Medulla oblongata (tissue), 1 donor: ENCODE data around the gene TCP10L.
"Not testable (repeated sequence)": the region's sequence is repeated elsewhere in the genome, so short reads cannot be mapped to it uniquely, and the experiment has no call there.

Experiments
- DNase-seq: peaks from one replicate; pipeline ENCODE4 v3.0.0-alpha.2; 2015; ENCODE audit errors: extremely low spot score

The TCP10L gene, protein sequence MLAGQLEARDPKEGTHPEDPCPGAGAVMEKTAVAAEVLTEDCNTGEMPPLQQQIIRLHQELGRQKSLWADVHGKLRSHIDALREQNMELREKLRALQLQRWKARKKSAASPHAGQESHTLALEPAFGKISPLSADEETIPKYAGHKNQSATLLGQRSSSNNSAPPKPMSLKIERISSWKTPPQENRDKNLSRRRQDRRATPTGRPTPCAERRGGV

DNA sequence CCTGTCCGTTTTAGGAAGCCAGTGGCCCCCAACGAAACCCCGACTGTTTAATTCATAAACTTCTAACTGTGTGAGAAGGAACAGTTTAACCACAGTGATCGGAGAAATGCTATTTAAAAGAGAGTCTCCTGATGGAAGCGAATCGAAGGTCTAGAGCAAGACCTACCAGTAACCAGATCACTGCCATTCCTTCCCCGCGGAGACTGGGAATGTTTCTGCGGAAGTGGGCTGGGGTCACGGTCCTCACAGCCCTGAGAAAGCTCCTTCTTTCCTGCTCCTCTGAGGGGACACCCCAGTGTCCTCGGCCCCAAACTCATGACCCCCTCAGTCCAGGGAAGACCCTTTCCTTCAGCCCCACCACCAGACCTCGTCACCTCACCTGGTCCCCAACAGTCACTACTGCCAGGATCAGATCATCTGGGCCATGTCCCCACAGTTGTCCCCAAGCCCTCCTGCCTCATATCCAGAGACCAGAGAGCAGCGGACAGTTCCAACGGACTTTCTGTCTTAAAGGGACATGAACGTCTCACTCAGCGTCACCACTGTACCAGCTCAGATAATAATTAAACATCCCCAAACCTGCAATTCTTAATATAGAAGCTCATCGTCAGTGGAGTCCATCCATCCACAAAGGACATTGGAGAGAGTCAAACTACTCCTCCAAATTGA, at the start of gene TCP10L:
TCP10L (minus strand) TSS at position 482 of the 669 bp plus-strand sequence. CDS start 1,219 bp downstream, outside the sequence.
- DNase-seq, result no peak

DNA sequence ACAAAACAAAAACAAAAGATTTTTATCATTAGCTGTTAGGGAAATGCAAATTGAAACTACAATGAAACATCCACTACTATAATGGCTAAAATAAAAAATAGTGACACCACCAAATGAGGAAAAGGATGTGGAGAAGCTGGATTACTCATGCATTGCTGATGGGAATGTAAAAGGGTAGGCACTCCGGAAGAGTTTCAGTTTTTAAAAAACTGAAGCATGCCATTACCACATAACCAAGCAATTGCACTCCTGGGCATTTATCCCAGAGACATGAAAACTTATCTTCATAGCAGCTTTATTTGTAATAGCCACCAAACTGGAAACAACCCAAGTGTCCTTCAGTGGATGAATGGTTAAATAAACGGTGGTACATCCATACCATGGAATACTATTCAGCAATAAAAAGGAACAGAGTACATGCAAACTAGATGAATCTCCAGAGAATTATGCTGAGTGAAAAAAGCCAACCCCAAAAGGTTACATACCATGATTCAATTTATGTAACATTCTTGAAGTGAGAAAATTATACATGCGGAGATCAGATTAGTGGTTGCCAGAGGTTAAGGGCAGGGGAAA, 41.4 kb upstream of the TCP10L start:
- DNase-seq, result no peak

DNA sequence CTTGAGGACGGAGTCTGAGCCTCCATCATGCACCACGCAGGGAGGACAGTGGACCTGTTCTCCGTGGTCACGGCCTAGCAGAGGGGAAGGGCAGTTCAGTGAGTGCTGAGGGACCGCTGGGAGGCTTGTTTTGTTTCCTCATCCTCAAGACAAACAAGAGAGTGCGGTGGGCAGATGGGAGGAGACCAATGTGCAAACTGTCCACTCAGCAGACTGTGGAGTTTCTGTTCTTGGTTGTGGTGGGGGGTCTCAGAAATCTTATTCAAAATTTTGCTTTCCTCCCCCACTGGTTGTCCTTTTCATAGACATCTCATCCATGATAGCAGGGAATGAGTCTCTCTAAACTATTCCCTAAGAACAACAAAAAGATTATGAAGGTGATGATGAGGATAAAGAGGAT, 32.9 kb upstream of the TCP10L start:
- not testable (repeated sequence) for DNase-seq

DNA sequence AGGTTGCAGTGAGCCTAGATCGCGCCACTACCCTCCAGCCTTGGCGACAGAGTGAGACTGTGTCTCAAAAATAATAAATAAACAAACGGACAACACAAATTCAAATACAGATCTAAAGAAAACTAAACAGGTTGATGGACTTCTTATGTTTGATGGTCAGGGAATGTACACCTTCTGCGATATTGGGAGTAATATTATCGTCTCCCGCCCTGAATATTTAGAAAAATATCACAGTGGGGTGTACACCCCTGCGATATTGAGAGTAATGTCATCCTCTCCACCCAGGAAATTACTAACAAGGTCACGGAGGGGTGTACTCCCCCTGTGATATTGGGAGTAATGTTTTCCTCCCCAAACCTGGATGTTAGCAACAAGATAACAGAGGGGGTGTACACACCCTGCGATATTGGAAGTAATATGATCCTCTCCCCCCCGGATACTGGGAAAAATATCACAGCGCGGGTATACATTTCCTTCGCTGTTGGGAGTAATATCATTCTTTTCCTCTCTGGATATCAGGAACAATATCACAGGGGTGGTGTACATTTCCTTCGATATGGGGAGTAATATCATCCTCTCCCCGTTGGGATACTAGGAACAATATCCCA, 28.2 kb upstream of the TCP10L start:
- no peak for DNase-seq

DNA sequence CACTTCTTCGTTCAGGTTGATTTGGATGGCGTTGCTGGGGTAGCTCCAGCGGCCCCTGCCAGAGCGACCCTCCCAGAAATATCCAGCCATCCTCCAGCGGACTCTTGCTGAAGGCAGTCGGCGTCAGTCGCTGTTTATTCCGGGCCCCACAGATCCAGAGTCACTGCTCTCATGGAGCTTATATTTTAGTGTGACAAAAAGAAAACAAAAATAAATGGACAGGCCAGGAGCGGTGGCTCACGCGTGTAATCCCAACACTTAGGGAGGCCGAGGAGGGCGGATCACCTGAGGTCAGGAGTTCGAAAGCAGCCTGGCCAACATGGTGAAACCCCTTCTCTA, 27.6 kb upstream of the TCP10L start:
- no peak for DNase-seq

DNA sequence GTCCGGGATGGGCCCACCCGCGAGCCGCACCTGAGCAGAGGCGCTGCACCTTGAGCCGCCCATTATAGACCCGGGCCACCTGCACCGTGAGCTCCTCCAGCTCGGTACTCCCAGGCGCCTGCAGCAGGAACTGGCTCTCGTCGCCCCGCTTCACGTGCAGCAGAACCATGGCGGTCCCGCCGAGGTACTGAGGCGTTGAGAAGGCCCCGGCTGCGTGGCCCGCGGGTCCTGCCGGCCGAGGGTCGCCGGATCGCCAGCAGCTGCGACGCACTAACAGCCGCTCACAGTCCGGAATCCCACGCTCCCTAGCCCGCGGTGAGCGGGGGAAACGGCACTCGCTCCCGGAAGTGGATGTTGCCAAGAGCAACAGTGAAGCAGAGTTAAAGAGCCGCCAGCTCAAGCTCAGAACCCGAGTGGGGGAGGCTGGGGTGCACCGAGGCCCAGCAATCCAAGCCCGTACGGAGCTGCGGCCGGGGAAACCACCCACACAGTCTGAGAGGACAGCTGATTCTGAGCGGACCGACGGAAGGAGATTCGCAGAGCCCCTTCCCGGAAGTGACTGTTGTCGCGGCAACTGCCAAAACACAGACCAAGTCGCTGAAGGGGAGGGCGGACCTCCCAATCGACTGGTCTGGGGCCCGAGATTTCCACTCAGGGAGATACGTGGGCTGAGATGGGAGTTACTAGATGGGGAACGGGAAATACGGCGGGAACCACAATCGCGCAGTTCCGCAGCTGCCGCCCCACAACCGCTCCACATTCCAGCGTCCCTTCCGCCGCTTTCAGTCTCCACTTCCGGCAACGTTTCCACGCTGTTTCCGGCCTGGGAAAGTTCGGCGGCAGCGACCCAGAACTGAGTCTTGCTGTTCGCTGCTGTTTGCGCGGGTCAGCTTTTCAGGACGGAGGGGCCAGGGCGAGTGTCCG, 27.0 kb upstream of the TCP10L start, which contains the start of gene CFAP298:
CFAP298 (minus strand) TSS at position 303 of the 924 bp plus-strand sequence; CDS start at position 169, 134 bp downstream.
- peak; percentile 94 for DNase-seq

DNA sequence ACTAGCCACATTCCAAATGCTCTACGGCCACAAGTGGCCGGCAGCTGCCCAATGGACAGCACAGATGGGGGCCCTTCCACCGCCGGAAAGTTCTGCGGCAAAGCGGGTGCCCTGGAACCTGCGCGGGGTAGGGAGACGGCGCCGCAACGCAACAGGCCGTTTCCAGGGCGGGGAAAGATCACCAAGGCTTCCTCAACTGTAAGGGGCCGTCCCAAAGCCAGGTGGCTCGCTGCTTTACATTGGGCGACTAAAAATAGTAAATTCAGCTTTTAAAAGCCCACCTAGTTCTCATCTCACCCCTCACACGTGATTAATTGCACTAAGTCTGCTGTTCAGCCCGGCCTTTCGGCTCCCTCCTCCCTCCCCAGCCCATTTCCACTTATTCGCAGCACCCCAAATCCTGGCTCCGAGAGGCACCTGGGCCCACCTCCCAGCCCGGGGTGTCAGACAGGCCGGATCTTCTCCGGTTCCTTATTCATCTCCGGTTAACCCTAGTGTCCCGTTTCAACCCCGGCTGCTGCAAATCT, 26.2 kb upstream of the TCP10L start:
- peak; percentile 6 for DNase-seq

DNA sequence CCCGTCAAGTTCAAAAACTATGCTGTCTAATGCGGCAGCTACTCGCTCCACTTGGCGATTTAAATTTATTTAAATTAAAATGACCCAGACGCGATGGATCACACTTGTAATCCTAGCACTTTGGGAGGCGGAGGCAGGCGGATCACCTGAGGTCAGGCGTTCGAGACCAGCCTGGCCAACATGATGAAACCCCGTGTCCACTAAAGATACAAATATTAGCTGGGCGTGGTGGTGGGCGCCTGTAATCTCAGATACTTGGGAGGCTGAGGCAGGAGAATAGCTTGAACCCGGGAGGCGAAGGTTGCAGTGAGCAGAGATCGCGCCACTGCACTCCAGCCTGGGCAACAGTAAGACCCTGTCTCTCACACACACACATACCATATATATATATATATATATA, 25.6 kb upstream of the TCP10L start:
- not testable (repeated sequence) for DNase-seq

DNA sequence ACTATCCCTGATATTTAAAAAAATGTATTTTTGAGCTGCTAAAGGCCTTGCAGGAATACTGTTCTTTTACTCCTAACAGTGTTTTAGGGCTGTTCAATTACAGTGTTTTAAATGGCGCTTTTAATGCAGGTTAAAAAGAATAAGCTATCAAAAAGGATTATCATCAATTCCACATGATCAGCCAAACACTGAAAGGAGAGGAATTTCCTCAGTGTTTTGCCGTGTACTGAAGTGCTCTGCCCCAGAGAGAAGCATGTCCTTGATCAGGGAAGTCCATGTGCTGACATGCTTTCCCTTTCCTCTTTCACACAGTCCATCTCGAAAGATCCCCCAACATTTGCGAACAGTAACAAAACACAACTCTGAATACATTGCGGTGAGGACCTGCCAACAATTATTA, 23.5 kb upstream of the TCP10L start:
- no peak for DNase-seq

DNA sequence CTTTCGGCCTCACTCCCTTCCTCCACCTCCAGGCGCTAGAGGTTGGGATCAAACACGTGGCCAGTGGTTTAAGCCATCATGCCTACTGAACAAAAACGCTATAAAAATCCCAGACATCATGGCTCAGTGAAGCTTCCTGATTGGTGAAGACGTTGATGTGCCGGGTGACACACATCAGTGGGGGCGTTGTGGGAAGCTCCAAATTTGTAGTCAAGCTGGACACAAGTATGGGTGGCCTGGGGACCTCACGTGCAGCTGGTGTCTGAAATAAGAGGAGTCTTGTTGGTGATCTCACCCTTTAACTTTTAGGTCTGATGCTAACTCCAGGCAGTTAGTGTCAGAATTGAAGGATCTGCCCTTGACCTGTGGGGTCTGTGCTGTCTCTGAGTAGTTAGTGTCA, 20.1 kb upstream of the TCP10L start:
- no peak for DNase-seq

DNA sequence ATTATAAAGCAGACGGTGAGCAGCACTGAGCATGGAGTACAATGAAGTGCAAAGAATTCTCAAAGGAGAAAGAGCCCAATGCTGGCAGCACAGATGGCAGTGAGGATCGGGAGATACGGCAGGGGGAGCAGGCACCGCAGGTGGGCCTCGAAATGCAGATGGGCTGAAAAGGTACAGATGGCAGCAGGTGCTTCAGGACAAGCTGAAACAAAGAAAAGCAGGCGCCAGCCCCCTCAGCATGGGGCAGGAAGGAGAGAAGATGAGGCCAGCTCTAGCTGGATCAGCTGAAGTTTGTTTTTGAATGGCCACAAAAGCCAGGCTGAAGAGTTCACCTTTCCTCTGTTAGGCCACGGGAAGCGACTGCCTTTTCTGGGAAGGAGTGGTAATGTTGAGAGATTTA, 19.1 kb upstream of the TCP10L start:
- DNase-seq, result no peak

DNA sequence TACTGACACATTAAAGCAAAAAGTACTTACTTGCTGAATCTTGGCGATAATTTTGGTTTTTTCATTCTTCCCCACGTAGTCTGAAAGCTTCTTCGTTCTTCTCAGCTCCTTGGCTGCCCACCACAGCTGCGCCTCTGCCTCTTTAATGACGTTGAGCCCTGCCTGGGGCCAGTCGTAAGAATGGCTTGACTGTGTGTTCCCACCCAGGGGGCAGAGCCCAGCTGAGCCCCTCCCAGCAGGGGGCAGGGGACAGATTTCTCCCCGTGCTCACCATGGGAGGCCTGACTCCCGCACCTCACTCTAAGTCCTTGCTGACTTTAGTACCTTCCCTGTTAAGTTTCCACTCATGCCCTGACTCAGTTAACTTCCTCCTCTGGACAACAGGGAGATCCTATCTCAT, 17.8 kb upstream of the TCP10L start:
- DNase-seq, result no peak

DNA sequence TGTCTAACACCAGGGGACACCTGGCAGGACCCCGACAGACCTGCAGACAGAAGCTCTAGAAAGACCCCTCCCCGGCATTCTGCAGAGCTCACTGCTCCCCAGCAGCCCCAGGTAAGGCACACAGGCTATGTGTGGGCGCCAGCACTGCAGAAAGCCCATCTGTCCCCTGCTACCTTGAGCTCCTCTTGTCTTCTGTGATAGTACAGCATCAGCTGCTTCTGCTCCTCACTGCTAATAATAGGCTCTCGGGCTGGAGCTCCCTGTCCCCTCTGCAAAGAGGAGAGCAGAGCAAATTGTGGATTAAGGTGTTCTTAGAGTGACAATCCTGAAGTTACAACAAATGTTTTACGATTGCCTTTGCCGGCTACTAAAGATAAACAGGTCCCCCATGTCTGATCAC, 16.8 kb upstream of the TCP10L start:
- no peak for DNase-seq

DNA sequence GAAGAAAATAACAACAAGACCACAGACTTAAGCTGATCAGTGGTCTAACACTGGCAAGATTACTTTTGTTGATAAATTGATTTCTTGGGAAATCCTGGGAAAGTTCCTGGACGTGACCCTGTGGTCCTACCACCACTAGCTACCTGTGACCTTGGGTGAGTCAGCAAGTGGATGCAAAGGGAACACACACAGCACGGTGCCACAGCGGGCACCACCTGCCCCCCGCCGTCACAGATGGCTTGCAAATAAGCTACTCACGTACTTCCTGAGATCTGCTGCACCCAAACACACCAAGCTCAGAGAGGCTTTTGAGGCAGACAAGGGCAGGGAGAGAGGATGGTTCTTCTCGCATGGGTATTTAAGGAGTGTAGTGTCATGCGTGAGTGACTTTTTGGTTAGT, 14.2 kb upstream of the TCP10L start:
- no peak for DNase-seq

DNA sequence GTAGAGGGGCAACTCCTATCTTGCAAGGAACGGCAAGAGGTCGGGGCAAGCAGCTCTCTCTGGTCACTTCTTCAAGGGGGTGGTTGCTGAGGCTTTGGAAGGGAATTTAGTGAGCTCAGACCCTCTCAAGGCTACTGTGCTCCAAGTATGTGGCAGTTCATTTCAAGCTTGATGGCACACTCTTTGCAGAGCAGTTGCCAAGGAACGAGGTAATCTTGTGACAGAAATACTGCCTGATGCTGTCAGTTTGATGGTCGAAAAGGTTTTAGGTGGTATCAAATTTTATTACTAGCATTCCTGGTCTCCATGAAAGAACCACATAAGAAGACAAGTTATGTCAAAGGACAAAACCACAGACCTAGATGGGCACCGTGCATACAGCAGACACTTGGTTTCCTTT, 13.8 kb upstream of the TCP10L start:
- DNase-seq, result no peak

DNA sequence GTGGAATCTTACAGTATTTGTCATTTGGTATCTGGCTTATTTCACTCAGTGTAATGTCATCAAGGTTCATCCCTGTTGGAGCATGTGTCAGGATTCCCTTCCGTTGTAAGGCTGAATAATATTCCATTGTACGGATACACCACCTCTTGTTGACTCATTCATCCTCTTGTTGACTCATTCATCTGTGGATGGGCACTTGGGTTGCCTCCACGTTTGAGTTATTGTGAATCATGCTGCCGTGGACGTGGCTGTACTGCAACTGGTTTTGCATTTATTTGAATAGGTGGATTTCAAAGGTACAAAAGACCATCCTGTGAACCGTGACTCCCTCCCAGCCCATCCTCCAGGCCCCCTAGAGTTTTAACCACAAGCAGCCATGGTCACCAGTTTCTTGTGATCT, 11.9 kb upstream of the TCP10L start:
- DNase-seq, result no peak

DNA sequence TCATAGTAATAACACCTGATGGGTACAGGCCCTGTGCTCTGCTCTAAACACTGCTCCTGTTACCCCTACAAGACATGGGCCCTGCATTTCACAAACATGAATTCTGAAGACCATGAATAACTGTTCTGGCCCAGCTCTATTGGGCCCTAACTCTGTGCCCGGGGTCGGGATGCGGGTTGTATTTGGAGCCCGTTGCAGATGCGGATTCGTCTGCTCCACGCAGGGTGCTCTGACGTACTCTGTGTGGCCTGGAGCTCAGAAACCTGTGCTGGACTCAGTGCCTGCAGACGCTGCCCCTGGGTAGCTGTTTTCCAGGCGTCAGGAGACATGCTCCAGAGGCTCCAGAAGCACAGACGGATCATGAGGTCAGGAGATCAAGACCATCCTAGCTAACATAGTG, 10.1 kb upstream of the TCP10L start:
- no peak for DNase-seq

DNA sequence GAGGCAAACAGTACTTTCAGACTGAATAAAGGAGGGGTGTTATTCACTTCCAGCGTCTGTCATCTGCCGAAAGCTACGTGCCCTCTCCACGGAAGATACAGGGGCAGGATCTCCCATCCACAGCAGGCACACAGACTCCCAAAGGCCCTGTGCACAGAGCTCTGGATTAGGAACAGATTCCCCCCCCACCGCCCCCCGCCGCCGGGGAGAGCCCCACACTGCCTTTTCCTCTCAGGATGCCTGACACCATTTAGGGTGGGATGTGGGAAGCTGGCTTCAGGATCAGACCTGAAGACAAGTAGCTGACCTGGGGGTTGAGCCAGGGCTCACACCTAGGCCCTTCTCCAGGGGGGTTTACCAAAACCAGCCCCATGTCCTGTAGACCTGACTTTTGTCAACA, 8.4 kb upstream of the TCP10L start:
- no peak for DNase-seq

DNA sequence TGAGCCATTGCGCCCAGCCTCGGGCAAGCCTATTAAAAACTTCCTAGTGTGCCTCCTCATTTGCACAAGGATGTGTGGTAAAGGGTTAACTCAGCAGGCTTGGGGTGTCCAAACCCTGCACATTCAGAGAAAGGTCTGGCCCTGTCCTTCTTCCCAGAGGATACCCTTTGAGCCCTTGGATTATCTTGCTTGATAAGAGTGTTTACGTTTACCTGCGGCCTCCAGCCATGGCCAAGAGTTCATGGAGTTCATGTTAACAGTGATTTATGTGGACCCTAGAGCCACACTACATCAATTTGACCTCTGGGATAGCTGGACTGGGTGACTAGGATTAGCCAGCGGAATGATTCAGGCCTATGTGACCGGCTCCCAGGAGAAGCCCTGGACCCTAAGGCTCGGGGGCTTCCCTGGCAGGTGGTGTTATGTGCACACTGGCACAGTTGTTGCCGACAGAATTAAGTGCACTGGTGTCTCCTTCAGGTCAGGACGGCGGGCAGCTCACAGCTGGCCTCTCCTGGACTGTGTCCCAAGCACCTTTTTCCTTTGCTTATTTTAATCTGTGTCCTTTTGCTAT, 7.7 kb upstream of the TCP10L start:
- no peak for DNase-seq

DNA sequence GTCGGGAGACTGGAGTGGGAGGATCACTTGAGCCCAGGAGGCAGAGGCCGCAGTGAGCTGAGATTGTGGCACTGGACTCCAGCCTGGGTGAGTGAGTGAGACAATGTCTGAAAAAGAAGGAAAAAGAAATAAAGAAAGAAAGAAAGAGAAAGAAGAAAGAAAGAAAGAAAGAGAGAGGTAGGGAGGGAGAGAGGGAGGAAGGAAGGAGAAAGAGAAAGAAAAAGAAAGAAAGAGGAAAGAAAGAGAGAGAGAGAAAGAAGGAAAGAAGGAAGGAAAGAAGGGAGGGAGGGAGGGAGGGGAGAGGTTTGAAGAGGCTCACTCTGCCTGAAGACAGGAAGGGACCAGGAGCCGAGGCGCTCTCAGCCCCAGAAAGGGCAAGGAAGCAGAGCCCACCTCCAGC, 4.8 kb upstream of the TCP10L start:
- DNase-seq, result no peak

DNA sequence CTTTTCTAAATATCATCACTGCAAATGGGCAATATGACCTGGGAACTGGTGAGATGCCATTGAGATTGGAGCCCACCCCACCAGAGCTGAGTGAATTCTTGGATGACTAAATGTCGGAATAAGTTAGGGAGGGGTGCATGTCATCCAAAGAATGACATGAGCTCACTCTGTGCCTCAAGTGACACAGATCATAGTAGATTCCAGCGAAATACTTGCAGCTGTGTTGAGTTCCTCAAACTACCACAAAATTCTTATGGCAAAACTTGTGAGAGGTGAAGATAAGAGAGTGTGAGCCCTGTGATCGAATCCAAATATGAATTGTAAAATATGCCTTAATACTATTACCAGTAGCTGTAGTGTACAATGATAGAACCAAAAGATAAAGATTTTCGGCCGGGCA, 2.3 kb upstream of the TCP10L start:
- no peak for DNase-seq
